ENCODE measurements around the gene IGF2BP2. TPM values are rescaled to one million over a fixed set of nuclear protein-coding genes. Genes with fewer than 3 reads are reported as not detected.

IGF2BP2 gene
- total and polyA plus RNA-seq, 2 of the 4 experiments (the other 2 are of a cell fraction), result 23.4 to 88.2 TPM

GRCh38 chr3:185631508-185632206 lies 193.2 kb downstream of the IGF2BP2 start:
- peaks cover 5% of the 10 kb centered on the region; the same call in 1 of the 2 replicates for H3K36me3 ChIP-seq (ENCODE audit: control insufficient read depth, insufficient read depth, low read length)
- no peak overlapping the region for H2AK9ac ChIP-seq (replicated peaks; ENCODE audit: low read depth, low read length, poor library complexity)
- POLR2A ChIA-PET (ENCODE audit: unreplicated experiment), result no interaction called here
- H3K9me1 ChIP-seq (ENCODE audit: insufficient read depth, low read length), result no peaks in the 10 kb centered on the region
- no peaks in the 10 kb centered on the region for H3K27me3 ChIP-seq (ENCODE audit: control insufficient read depth, insufficient read depth, low read length)
- dilution Hi-C loops (cut with HindIII; ENCODE audit: low sequenced_read_pairs, unreplicated experiment), result no loop called here
- H3K4ac ChIP-seq (ENCODE audit: low read depth, low read length), result no peak overlapping the region
- no peak overlapping the region for H2BK120ac ChIP-seq (ENCODE audit: low read depth, low read length)
- ATAC-seq (ENCODE audit: low read depth), result no peak
- BruUV-seq (replicated peaks), result no TSS peak
- no peak overlapping the region for H4K8ac ChIP-seq (ENCODE audit: low read depth in 2 of 2, low read length in 2 of 2)
- no peak overlapping the region for H2BK20ac ChIP-seq (ENCODE audit: low read depth, low read length)
- no peak overlapping the region for H3K23ac ChIP-seq (ENCODE audit: low read depth, low read length)
- no peaks in the 10 kb centered on the region for H3K9me3 ChIP-seq (ENCODE audit: control insufficient read depth, insufficient read depth, low read length)
- intact Hi-C loops (cut with micrococcal nuclease), result no loop called here
- H4K5ac ChIP-seq (ENCODE audit: low read depth, low read length), result no peak overlapping the region
- DNase-seq, result no peak
- H3K4me1 ChIP-seq (ENCODE audit: control insufficient read depth, insufficient read depth, low read length), result peaks cover 7% of the 10 kb centered on the region
- no peaks in the 10 kb centered on the region for H4K20me1 ChIP-seq (ENCODE audit: insufficient read depth, low read length)
- no peak overlapping the region for H3K9ac ChIP-seq (ENCODE audit: low read depth, low read length)
- H3K27ac ChIP-seq (ENCODE audit: insufficient read depth, low read length), result no peak overlapping the region
- no peak overlapping the region for H3K4me2 ChIP-seq (ENCODE audit: low read depth, low read length)
- H3K4me3 ChIP-seq (ENCODE audit: insufficient read depth, low read depth, low read length), result no peak overlapping the region
- TF ChIP-seq RFX5 (IDR thresholded peaks at IDR 0.05; ENCODE audit: low read depth, low read length), result no peak
- TF ChIP-seq MXI1 (IDR thresholded peaks at IDR 0.05; ENCODE audit: borderline replicate concordance, low read depth, low read length), result no peak
- no peak for TF ChIP-seq MAZ (IDR thresholded peaks at IDR 0.05; ENCODE audit: borderline replicate concordance, low read depth, low read length)
- TF ChIP-seq, protein P1, sequence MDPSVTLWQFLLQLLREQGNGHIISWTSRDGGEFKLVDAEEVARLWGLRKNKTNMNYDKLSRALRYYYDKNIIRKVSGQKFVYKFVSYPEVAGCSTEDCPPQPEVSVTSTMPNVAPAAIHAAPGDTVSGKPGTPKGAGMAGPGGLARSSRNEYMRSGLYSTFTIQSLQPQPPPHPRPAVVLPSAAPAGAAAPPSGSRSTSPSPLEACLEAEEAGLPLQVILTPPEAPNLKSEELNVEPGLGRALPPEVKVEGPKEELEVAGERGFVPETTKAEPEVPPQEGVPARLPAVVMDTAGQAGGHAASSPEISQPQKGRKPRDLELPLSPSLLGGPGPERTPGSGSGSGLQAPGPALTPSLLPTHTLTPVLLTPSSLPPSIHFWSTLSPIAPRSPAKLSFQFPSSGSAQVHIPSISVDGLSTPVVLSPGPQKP (IDR thresholded peaks at IDR 0.05; ENCODE audit: borderline replicate concordance, low read depth, low read length), result no peak
- no peak for TF ChIP-seq SMC3 (IDR thresholded peaks at IDR 0.05; ENCODE audit: low read depth, low read length)
- no CpG with 5 or more reads among the region's 7 CpGs for WGBS, 2 experiments (ENCODE audit: extremely low coverage in 2 of 2, insufficient read length in 1 of 2)
- H2AK5ac ChIP-seq (ENCODE audit: low read depth, low read length), result no peak overlapping the region
- in situ Hi-C loops (cut with MboI; ENCODE audit: low sequenced_read_pairs), result no loop called here
- H2AFZ ChIP-seq (replicated peaks; ENCODE audit: low read length, poor library complexity), result no peak overlapping the region
- H3K18ac ChIP-seq (ENCODE audit: low read depth, low read length), result no peak overlapping the region
- no peak overlapping the region for H2BK5ac ChIP-seq (ENCODE audit: low read depth, low read length, poor library complexity, severe bottlenecking)
- CTCF ChIA-PET, result no interaction called here
- H4K91ac ChIP-seq (ENCODE audit: insufficient read depth, low read depth, low read length), result no peak overlapping the region
- no peak overlapping the region for H3K56ac ChIP-seq (ENCODE audit: extremely low read depth, insufficient read depth, low read length)
- no peak overlapping the region for H3K14ac ChIP-seq (replicated peaks; ENCODE audit: low read depth, low read length)
- no peaks in the 10 kb centered on the region for H3K79me1 ChIP-seq (ENCODE audit: low read depth in 1 of 2, low read length in 2 of 2)
- H2BK15ac ChIP-seq (ENCODE audit: low read depth, low read length), result no peak overlapping the region
